ENCODE data around the gene MGAT5B.

GRCh38 chr17:76948726-76949342, 80.6 kb downstream of the MGAT5B start:
- TF ChIP-seq EZH2phosphoT487 (IDR thresholded peaks at IDR 0.05; ENCODE audit: insufficient read depth, low read depth), result no peak
- no peak for TF ChIP-seq EZH2 (IDR thresholded peaks at IDR 0.05; ENCODE audit: insufficient read depth, poor library complexity, severe bottlenecking)
